Nephron progenitor cell (in vitro differentiated cells): ENCODE data around the gene YKT6.

Experiments
- DNase-seq: peaks from one replicate; pipeline ENCODE4 v3.0.0; 2021
- H3K27ac Mint-ChIP-seq: 2 replicates; pipeline ENCODE4 v1.8.0; 2021; ENCODE audit warnings: mild to moderate bottlenecking, moderate library complexity, mixed read lengths
- H3K27me3 Mint-ChIP-seq: 2 replicates; pipeline ENCODE4 v1.8.0; 2021; ENCODE audit warnings: mild to moderate bottlenecking, low read depth, mixed read lengths; ENCODE audit not compliant: poor library complexity
- H3K36me3 Mint-ChIP-seq: 2 replicates; pipeline ENCODE4 v1.8.0; 2021; ENCODE audit warnings: low read depth, mixed read lengths
- H3K4me1 Mint-ChIP-seq: 2 replicates; pipeline ENCODE4 v1.8.0; 2021; ENCODE audit warnings: mixed read lengths
- H3K4me3 Mint-ChIP-seq: 2 replicates; pipeline ENCODE4 v1.8.0; 2021; ENCODE audit warnings: mild to moderate bottlenecking, moderate library complexity, mixed read lengths
- H3K9me3 Mint-ChIP-seq: 2 replicates; pipeline ENCODE4 v1.8.0; 2021; ENCODE audit warnings: mild to moderate bottlenecking, moderate library complexity, mixed read lengths
- CTCF ChIP-seq: fragments of 200-600 bp; sonication (generic); IDR thresholded peaks from 2 replicates; pipeline ENCODE4 v1.5.0; 2021; ENCODE audit warnings: antibody characterized with exemption

Gene YKT6

GRCh38 chr7:44217223-44217714 lies 16.5 kb downstream of the YKT6 start:
- peaks cover 61% of the 10 kb centered on the region for H3K4me1 Mint-ChIP-seq

GRCh38 chr7:44217852-44218402 lies 17.1 kb downstream of the YKT6 start:
- no peaks in the 10 kb centered on the region for H3K27me3 Mint-ChIP-seq

More at GRCh38 chr7:44217223-44217714, 16.5 kb downstream of the YKT6 start:
- Mint-ChIP-seq H3K27ac (peak overlapping the region; percentile 88), H3K36me3 (peaks cover 3% of the 10 kb centered on the region), H3K4me3 (no peak overlapping the region), H3K27me3 (no peaks in the 10 kb centered on the region), H3K9me3 (no peaks in the 10 kb centered on the region)
- TF ChIP-seq CTCF: no peak
- DNase-seq: no peak

GRCh38 chr7:44218418-44219201 lies 17.8 kb downstream of the YKT6 start:
- Mint-ChIP-seq H3K27me3 (no peaks in the 10 kb centered on the region), H3K4me1 (peaks cover 67% of the 10 kb centered on the region), H3K36me3 (no peaks in the 10 kb centered on the region), H3K4me3 (peak overlapping the region; percentile 45), H3K27ac (no peak overlapping the region), H3K9me3 (no peaks in the 10 kb centered on the region)
- TF ChIP-seq CTCF: peak; percentile 24
- peak; percentile 76 for DNase-seq

More at GRCh38 chr7:44217852-44218402, 17.1 kb downstream of the YKT6 start:
- Mint-ChIP-seq H3K36me3 (no peaks in the 10 kb centered on the region), H3K4me1 (peaks cover 61% of the 10 kb centered on the region), H3K4me3 (peak overlapping the region; percentile 45), H3K27ac (no peak overlapping the region), H3K9me3 (no peaks in the 10 kb centered on the region)
- TF ChIP-seq CTCF: no peak
- no peak for DNase-seq

GRCh38 chr7:44219371-44220045 lies 18.7 kb downstream of the YKT6 start:
- no peak overlapping the region for H3K27ac Mint-ChIP-seq
- H3K4me1 Mint-ChIP-seq: peaks cover 63% of the 10 kb centered on the region
- H3K4me3 Mint-ChIP-seq: no peak overlapping the region
- H3K27me3 Mint-ChIP-seq: peaks cover 3% of the 10 kb centered on the region
- DNase-seq: no peak
- TF ChIP-seq CTCF: no peak
- no peaks in the 10 kb centered on the region for H3K36me3 Mint-ChIP-seq
- H3K9me3 Mint-ChIP-seq: no peaks in the 10 kb centered on the region

GRCh38 chr7:44220046-44220357 lies 19.2 kb downstream of the YKT6 start:
- peaks cover 61% of the 10 kb centered on the region for H3K4me1 Mint-ChIP-seq

More at GRCh38 chr7:44220046-44220357, 19.2 kb downstream of the YKT6 start:
- no peak for TF ChIP-seq CTCF
- peak; percentile 14 for DNase-seq
- Mint-ChIP-seq H3K9me3 (no peaks in the 10 kb centered on the region), H3K27me3 (peaks cover 3% of the 10 kb centered on the region), H3K36me3 (no peaks in the 10 kb centered on the region), H3K27ac (no peak overlapping the region), H3K4me3 (no peak overlapping the region)
